HG02571 (cell line): Measurements from ENCODE around the gene BCAP31.

Experiments
- ATAC-seq: cut with Tn5 transposase; IDR thresholded peaks from one replicate; pipeline ENCODE4 v1.9.1; 2021; ENCODE audit warnings: mild to moderate bottlenecking, moderate library complexity; ENCODE audit not compliant: unreplicated experiment

Gene BCAP31

DNA sequence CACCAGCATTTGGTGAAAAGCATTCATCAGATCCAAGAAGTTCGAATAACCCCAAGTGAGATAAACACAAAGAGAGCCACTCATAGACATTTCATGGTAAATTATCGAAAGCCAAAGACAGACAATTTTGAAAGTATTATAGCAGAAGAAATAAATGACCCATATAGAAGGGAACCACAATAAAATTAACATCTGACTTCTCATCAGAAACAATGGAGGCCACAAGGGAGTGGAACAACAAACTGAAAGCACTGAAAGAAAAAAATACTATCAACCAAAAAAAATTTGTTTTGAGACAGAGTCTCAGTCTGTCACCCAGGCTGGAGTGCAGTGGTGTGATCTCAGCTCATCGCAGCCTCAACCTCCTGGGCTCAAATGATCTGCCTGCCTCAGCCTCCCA lies 64.9 kb downstream of the BCAP31 start:
- no peak for ATAC-seq

DNA sequence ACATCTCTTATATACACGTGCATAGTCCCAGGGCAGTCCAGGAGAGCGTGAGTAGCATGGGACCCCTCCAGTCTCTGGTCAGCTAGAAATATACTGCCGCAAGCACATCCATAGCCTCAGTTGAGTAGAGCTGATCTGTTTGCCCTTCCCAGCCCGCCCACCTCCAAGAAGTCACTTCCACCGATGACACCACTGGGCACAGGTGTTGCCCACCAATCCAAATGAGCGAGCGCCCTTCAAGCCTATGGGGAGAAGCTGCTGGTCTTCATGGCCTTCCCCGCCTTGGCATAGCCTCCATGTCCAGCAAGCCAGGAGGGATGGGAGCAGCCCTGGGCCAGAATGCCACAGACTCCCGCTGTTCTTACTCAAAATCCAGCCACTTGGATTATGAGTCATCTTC lies 67.0 kb downstream of the BCAP31 start:
- no peak for ATAC-seq

DNA sequence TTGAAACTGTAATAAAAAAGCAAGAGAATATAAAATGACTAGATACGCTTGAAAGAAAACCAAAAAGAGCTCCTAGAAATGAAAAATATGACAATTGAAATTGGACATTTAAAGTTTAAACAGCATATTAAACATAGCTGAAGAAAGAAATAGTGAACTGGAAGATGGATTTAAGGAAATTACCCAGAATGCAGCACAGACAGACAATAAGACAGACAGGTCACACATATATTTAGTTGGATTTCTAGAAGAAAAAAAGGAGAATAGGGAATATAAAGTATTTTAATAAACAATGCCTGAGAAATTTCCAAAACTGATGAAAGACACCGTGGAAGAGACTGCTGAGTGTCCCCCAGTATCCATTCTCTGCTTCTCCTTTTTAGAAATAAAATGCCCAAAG lies 70.6 kb downstream of the BCAP31 start:
- no peak for ATAC-seq

DNA sequence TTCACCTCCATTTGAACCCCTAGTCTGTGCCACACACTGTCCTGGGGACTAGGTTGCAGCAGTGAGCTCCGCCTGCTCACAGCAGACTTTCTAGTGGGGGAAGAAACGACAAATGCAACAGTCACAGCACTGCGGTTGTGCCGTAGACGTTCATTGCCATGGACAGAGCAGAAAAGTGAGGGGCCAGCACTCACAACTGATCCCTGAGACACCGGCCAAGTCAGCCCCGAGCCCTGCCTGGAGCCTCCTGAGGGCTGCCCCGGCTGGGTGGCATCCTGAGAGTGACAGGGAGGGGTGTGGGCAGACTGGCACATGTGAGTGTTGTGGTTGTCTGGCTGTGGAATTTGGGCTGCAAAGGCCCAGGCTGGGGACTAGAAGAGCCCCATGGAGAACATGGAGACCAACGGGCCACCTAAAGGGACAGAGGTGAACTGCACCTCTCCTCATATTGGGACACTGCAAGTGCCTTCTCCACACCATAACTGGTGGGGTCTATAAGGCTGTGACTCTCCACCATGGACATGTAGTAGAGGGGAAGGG lies 72.6 kb downstream of the BCAP31 start:
- ATAC-seq: no peak

DNA sequence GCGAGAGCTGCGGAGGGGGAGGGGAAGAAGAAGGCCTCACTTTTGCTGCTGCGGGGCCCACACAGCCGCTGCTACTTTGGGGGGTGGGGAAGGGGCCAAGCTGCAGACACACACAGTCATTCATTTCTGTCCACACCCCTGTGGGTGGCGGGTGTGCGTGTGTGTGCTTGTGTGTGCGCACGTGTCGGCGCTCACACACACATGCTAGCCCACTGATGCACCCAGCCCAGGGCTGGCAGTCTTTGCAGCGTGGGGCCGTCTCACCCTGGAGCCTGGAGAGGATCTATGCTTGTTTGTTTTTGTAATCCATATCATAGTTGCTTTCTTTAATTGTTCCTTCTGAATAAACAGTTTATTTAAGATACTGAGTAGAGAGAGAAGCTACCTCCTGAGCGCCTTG lies 73.2 kb downstream of the BCAP31 start:
- no peak for ATAC-seq
